Germinal center (tissue), 1 donor: ENCODE results near the gene MARK2.

Experiments used
- DNase-seq: peaks from one replicate; pipeline ENCODE4 v3.0.0; 2012; ENCODE audit warnings: mixed read lengths, low spot score

The MARK2 gene

GRCh38 chr11:63909591-63910506 lies 70.9 kb downstream of the MARK2 start:
- DNase-seq = no peak

GRCh38 chr11:63910675-63911074 lies 71.8 kb downstream of the MARK2 start:
- DNase-seq = no peak

DNA sequence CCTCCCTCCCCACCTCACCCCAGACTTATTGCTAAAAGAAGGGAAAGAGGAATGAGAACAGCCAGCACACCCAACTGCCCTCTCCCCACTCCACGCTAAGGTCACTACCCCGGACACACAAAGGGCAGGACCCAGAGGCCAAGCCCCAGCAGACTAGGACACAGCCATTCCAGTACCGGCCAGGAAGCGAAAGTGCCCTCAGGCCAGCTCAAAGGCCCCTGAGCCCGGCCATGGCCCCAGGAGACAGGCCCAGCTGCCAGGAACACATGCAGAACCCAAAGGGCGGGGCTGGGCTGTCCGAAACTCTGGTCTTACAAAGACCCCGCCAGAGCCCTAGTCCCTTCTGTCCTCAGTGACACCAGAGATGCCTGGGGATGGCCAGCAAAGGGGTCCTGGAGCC lies 72.5 kb downstream of the MARK2 start:
- DNase-seq = no peak

GRCh38 chr11:63911876-63912275 lies 73.0 kb downstream of the MARK2 start:
- no peak for DNase-seq

GRCh38 chr11:63912678-63913077 lies 73.8 kb downstream of the MARK2 start:
- DNase-seq = no peak

DNA sequence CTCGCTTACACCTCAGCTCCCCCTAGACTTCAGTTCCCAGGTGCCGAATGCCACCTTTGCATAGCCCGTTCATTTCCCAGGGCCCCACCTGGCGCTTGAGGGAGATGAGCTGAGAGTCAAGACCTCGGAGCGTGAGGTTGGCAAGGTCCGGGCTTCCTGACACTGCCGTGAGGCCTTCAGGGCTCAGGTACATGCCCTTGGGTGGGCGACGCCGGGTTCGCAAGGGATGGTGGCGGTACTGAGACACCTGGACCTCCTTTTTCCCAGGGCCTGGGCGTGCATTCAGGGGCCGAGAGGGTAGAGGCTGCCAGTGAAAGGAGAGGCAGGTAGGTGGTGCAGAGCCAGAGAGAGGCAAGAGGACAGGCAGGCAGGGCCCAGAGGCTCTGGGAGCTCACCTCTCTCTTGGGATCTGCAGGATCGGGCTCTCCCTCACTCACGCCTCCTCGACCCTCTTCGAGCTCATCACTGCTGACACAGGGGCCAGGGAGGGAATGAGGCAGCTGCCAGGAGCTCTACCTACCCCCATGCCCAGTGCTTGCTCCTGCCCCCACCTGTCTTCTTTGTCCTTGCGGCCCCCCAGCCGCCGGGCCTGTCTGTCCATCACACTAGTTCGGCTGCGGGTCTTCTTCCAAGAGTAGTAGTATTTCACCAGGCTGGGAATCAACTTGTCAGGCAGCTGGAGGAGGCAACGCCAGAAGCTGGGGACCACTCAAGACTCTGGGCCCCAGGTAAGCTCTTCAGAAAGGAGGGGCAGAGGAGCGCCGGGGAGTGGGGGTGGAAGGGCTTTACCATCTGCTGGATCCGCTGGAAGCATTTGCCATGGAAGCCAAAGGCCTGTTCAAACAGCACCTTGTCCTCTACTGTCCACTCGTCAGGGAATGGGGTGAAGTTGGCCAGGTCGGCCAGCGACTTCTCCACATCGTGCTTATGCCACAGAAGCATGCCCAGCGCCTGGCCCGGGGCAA lies 75.2 kb downstream of the MARK2 start:
- DNase-seq = no peak

GRCh38 chr11:63914896-63915691 lies 76.2 kb downstream of the MARK2 start:
- no peak for DNase-seq

DNA sequence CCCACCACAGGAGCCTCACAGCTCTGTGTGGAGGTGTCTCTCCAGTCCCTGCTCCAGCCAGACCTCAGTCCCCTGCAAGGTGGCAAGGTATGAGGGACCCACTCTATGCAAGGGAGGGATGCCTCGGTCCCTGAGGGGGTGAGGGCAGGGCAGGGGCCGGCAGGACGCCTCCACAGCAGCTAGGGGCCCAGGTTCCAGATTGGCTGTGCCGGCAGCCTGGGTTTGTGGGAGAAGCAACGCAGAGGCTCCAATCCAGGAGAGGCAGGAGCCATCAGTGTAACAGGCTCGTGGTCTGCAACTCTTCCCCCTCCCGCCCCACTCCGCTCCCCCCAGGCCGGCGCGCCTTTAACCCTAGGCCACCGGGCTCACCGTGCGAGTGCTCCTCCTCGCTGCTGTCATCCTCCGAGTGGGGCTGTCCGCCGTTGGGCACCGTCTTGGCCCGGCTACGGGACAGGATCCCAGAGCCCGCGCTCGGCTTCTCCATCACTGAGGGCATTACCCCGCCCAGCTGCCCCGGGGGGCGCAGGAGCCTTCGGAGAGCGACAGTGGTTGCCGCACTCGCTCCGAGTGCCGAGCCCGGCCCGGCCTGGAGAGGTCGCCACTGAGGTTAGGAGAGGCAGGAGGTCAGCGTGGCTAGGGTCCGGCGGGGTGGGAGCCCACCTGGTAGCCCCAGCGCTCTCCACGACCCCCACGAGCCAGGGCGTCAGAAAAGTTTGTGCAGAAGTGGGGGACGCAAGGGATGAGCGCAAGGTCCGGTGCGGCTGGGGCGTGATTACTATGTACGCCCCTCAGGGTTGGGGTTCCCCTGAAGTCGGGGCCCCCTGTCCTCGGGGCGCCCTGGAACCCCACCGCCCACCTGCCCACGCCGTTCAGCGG lies 77.3 kb downstream of the MARK2 start:
- peak; percentile 53 for DNase-seq

GRCh38 chr11:63916837-63917691 lies 78.2 kb downstream of the MARK2 start, which contains the start of gene RCOR2:
Gene RCOR2, minus strand, starts transcription at chr11:63917164. Its CDS starts 708 bp downstream, at chr11:63916456.
- DNase-seq = peak; percentile 88

DNA sequence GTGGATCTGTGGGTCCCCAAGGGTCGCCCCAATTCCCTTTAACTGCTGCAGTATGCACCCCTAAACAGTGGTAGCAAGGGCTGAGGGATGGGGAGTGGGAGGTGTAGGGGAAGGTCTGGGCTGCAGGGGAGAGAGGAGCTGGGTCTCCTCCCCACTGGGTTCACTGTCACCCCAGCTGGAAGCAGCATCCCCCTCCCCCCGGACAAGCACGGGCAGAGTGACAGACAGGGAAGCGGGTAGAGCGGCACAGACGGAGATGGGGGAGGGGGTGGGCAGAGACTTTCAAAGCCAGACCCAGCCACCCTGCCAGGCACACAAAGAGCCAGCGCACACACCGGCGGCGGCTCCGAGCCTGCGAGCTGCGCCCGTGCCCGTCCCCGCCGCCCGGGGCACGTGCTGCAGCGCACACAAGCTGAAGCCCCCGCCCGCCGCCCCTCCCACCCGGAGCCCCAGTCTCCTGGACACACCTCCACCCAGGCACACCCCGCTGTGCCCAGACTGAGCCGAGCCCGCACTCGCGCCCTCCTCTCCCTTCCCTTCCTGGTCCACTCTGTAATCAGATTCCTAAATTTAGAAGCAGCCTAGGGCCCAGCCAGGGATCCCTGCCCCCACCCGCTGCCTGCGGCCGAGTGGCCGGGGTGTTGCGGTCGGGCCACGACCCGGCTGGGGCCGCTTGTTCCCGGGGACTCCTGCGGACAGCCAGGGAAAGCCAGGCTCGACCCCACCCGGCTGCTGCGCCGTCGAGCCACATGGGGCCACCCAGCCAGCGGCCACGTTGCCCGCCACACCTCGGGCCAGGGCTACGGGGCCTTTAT lies 79.0 kb downstream of the MARK2 start:
- peak; percentile 61 for DNase-seq

- DNase-seq = no peak
These were observed 79.7 kb downstream of the MARK2 start for GRCh38 chr11:63918507-63919191.

GRCh38 chr11:63919267-63920125 lies 80.6 kb downstream of the MARK2 start:
- no peak for DNase-seq

DNA sequence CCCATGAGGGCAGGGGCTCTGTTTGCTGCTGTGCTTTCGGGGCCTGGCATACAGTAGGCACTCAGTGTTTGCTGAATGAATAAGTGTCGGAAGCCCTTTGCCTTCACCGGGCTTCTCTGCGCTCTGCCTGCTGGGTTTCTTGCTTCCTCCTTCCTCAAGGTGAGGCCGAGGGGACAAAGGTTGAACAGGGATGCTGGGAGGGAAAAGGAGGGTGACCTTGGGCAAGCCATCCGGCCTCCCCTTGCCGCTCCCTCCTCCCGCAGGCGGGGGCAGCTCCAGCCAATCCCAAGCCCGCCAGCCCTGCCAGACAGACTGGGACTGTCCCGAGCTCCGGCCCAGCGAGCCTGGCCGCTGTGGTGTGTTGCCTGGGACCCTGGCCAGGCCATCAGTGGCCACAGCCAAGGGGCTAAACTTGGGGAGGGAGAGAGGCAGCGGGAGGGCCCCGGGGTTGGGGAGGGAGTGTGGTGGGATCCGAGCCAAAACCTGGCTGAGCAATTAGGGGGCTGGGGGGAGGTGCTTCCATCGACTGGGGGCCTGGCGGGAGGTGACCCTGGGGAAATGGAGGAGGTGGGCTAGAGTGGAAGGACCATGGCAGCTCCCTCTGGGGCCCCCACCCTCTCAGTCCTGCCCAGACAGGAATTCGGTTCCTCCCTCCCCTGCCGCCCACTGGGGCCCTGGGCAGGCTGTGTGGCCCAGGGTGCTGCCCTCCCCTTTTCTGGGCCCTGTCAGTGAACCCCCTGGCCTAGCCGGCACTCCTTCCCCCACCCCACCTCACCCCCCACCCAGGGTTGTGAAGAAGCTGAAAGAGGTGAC lies 81.4 kb downstream of the MARK2 start:
- no peak for DNase-seq

DNA sequence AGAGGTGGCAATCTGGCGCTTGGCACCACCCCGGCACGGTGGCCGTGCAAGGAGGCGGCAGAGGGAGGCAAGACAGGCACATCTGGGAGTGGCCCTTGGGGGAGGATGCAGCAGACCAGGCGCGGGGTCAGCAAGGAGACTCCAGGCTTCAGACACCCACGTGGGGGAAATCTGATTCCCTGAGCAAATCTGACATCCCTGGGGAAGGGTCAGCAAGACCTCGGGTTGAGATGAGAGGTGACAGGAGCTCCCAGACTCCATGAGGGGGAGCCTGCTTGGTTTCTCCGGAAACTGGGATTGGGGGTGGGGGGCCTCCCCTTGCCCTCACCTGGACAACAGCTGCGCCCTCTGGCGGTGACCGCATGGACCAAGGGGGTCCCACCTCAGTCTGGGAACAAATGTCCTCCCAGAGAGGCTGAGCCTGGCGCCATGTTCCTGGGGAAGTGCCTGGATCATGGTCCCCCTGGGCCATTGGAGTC lies 82.1 kb downstream of the MARK2 start:
- DNase-seq = peak; percentile 68

GRCh38 chr11:63922673-63923192 lies 83.8 kb downstream of the MARK2 start:
- no peak for DNase-seq

GRCh38 chr11:63923319-63923718 lies 84.4 kb downstream of the MARK2 start:
- DNase-seq = no peak
